Parathyroid adenoma (tissue), 2 donors: ENCODE results near the gene ZNF829.
A peak's percentile ranks its signal among the peaks of the same experiment; 100 is the strongest.

Source experiments
- H2AFZ ChIP-seq: fragments of 300-600 bp; sonication (generic); one replicate; pipeline ENCODE4 v1.7.0; 2017; ENCODE audit warnings: antibody characterized with exemption, mild to moderate bottlenecking
- H3K27ac ChIP-seq: fragments of 300-600 bp; sonication (generic); one replicate; pipeline ENCODE4 v1.7.0; 2017
- H3K27me3 ChIP-seq: fragments of 300-600 bp; sonication (generic); one replicate; pipeline ENCODE4 v1.7.0; 2017; ENCODE audit warnings: low read length; ENCODE audit not compliant: control insufficient read depth, insufficient read depth
- H3K36me3 ChIP-seq: fragments of 300-600 bp; sonication (generic); one replicate; pipeline ENCODE4 v1.7.0; 2017; ENCODE audit warnings: low read length; ENCODE audit not compliant: control insufficient read depth, insufficient read depth
- H3K4me1 ChIP-seq: fragments of 300-600 bp; sonication (generic); one replicate; pipeline ENCODE4 v1.7.0; 2017; ENCODE audit warnings: control low read depth
- H3K4me2 ChIP-seq: fragments of 300-600 bp; sonication (generic); one replicate; pipeline ENCODE4 v1.7.0; 2017; ENCODE audit warnings: low read length
- H3K4me3 ChIP-seq: fragments of 300-600 bp; sonication (generic); one replicate; pipeline ENCODE4 v1.7.0; 2017; ENCODE audit warnings: low read depth, low read length
- H3K79me2 ChIP-seq: fragments of 300-600 bp; sonication (generic); one replicate; pipeline ENCODE4 v1.7.0; 2017; ENCODE audit warnings: control low read depth
- H3K9ac ChIP-seq: fragments of 300-600 bp; sonication (generic); one replicate; pipeline ENCODE4 v1.7.0; 2017; ENCODE audit warnings: mild to moderate bottlenecking
- H3K9me3 ChIP-seq: fragments of 300-600 bp; sonication (generic); one replicate; pipeline ENCODE4 v1.7.0; 2017; ENCODE audit warnings: low read length; ENCODE audit not compliant: control insufficient read depth
- TF ChIP-seq, protein P1 (sequence below): fragments of 300-600 bp; sonication (generic); IDR thresholded peaks from one replicate; pipeline ENCODE4 v1.7.0; 2017; ENCODE audit warnings: antibody characterized with exemption, mild to moderate bottlenecking
- donor health status: primary hyperparathyroidism.

ZNF829 gene

DNA sequence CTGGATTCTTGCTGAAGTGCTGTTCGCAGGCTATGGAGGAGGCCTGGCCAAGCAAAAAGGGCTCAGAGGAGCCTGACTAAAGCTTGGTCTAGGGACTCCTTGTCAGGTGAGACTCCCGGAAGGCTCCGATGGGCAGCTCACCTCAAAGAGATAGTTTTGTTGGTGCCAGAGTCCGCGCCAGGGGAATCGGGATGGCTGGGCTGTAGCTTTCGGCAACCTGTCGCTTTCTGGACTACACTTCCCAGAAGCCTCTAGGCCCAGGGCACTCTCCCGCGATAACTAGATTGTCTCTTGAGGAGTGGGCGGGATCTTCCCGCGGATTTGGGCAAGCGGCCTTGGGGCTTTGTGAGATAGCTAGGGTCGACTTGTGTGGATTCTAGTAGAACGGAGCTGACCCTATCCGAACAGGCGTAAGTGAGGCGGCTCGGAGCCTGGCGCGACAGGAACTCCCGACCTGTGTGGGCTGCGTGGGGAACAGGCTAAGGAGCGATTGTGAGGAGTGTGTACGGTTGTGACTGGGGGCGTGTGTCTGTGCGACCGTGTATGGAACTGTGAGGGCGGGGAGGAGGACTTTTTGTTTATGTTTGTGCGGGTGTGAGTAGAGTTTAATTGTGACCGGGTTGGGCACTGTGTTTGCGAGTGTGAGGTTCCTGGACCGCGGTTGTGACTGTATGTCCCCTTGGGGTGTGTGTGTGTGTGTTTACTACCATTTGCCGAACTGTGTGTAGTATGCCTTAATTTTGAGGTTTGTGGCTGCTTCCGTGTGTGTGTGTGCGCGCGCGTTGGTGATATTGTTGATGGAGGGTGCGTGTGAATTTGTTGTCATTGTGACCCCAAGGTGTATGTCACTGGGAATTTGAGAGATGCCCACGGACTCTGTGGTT, 65.3 kb downstream of the ZNF829 start, which contains the start of gene ZNF345:
TSS of gene ZNF345 (plus strand) at position 318 of the 884 bp plus-strand sequence. CDS start 25,955 bp downstream, outside the sequence.
- H3K27me3 ChIP-seq: no peaks in the 10 kb centered on the region
- H3K27ac ChIP-seq: peak within 1 kb of the TSS; percentile 77
- no peaks in the 10 kb centered on the region for H3K9me3 ChIP-seq
- peak within 1 kb of the TSS; percentile 87 for H2AFZ ChIP-seq
- H3K4me3 ChIP-seq: peak within 1 kb of the TSS; percentile 77
- peaks cover 4% of the 10 kb centered on the region for H3K79me2 ChIP-seq
- TF ChIP-seq, protein P1, sequence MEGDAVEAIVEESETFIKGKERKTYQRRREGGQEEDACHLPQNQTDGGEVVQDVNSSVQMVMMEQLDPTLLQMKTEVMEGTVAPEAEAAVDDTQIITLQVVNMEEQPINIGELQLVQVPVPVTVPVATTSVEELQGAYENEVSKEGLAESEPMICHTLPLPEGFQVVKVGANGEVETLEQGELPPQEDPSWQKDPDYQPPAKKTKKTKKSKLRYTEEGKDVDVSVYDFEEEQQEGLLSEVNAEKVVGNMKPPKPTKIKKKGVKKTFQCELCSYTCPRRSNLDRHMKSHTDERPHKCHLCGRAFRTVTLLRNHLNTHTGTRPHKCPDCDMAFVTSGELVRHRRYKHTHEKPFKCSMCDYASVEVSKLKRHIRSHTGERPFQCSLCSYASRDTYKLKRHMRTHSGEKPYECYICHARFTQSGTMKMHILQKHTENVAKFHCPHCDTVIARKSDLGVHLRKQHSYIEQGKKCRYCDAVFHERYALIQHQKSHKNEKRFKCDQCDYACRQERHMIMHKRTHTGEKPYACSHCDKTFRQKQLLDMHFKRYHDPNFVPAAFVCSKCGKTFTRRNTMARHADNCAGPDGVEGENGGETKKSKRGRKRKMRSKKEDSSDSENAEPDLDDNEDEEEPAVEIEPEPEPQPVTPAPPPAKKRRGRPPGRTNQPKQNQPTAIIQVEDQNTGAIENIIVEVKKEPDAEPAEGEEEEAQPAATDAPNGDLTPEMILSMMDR: no peak
- H3K9ac ChIP-seq: peak within 1 kb of the TSS; percentile 47
- H3K36me3 ChIP-seq: no peaks in the 10 kb centered on the region
- H3K4me1 ChIP-seq: no peaks in the 10 kb centered on the region
- peak within 1 kb of the TSS; percentile 65 for H3K4me2 ChIP-seq

DNA sequence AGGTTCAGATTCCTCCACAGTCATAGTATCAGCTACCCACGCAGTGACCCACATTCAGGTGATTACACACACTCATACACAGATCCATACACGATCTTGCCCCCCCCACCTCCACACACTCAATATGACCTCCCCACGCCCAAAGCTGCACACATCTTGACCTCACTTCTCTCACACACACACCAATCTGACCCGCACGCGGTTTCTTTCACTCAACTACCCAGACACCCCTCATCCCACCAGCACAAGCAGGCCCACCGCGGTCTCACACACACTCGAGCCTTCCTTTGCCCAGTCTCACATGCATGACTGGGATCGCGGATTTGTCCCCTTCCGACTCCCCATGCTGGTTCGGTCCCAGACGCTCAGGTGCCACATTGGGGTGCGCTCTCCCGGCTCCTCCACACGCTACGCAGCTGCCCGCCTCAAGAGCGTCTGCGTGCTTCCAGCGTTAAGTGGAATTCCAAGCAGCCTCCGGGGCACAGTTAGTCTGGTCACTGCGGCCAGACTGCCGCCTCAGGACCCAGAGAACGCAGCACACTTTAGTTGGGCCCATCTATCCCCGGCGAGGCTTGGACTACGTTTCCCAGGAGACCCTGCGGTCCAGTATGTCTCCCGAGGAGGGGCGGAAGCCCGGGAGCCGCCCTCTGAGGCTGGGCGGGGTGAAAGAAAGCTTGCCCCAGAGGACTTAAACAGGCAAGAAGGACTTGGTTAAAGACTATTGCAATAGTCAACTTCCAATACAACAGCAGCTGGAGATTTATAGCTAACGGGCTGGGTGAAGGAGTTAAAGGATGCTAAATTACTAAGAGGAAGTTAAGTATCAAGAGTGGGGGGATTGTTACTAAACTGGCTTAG, 66.2 kb downstream of the ZNF829 start:
- H3K27ac ChIP-seq: peak overlapping the region; percentile 77
- no peaks in the 10 kb centered on the region for H3K9me3 ChIP-seq
- no peaks in the 10 kb centered on the region for H3K4me1 ChIP-seq
- peak overlapping the region; percentile 77 for H3K4me3 ChIP-seq
- no peaks in the 10 kb centered on the region for H3K27me3 ChIP-seq
- H3K36me3 ChIP-seq: no peaks in the 10 kb centered on the region
- H2AFZ ChIP-seq: peak overlapping the region; percentile 87
- H3K79me2 ChIP-seq: peaks cover 4% of the 10 kb centered on the region
- peak overlapping the region; percentile 65 for H3K4me2 ChIP-seq
- no peak overlapping the region for H3K9ac ChIP-seq
- TF ChIP-seq, protein P1: no peak

DNA sequence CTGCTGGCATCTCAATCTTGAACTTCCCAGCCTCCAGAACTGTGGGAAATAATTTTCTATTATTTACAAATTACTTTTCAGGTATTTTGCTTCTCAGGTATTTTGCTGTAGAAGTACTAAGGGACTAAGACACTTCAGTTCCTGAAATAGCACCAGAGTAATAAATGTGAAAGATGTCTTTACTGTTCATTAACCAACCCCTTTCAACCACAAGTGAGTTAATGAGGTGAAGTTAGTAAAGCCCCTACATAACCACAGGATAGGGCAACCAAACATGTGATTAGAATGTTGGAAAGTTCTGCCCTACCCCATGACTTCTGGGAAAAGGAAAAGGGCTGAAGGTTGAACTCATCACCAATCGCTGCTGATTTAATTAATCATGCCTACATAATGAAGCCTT, 68.1 kb downstream of the ZNF829 start:
- no peaks in the 10 kb centered on the region for H3K9me3 ChIP-seq
- no peak overlapping the region for H2AFZ ChIP-seq
- H3K4me3 ChIP-seq: no peak overlapping the region
- H3K27me3 ChIP-seq: no peaks in the 10 kb centered on the region
- H3K27ac ChIP-seq: no peak overlapping the region
- TF ChIP-seq, protein P1: no peak
- H3K79me2 ChIP-seq: peaks cover 4% of the 10 kb centered on the region
- no peaks in the 10 kb centered on the region for H3K4me1 ChIP-seq
- no peak overlapping the region for H3K9ac ChIP-seq
- H3K4me2 ChIP-seq: no peak overlapping the region
- H3K36me3 ChIP-seq: no peaks in the 10 kb centered on the region

DNA sequence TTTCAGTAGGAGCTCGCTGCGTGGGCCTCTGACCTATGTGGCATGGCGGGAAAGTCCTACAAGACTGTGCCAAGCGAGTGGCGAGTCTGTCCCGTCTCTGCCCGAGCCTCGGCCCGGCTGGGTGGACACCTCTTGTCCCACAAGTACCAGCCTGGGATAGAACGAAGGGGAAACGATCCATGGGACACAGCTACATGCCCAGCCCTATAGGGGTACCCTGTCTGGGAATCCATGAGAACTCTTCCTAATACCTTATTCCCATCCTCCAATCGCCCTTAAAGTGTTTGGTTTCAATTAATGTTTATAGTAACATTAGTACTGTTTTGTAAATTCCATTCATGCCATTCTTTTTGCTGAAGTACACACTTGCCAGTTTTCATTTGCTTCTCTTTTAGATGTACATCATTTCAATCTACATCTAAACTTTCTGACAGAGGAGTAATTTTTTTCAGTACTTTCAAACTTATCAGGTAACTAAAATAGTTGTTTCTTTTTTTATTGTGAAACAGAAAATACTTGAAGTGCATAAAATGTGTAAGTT, 77.2 kb downstream of the ZNF829 start:
- H3K4me3 ChIP-seq: peak overlapping the region; percentile 94
- no peaks in the 10 kb centered on the region for H3K27me3 ChIP-seq
- peaks cover 12% of the 10 kb centered on the region for H3K79me2 ChIP-seq
- TF ChIP-seq, protein P1: no peak
- H3K4me1 ChIP-seq: peaks cover 5% of the 10 kb centered on the region
- H3K4me2 ChIP-seq: peak overlapping the region; percentile 78
- peak overlapping the region; percentile 83 for H3K27ac ChIP-seq
- H3K9ac ChIP-seq: peak overlapping the region; percentile 16
- H3K36me3 ChIP-seq: no peaks in the 10 kb centered on the region
- H2AFZ ChIP-seq: peak overlapping the region; percentile 81
- no peaks in the 10 kb centered on the region for H3K9me3 ChIP-seq
